ENCODE data around the gene CAMK1G.

The CAMK1G gene

DNA sequence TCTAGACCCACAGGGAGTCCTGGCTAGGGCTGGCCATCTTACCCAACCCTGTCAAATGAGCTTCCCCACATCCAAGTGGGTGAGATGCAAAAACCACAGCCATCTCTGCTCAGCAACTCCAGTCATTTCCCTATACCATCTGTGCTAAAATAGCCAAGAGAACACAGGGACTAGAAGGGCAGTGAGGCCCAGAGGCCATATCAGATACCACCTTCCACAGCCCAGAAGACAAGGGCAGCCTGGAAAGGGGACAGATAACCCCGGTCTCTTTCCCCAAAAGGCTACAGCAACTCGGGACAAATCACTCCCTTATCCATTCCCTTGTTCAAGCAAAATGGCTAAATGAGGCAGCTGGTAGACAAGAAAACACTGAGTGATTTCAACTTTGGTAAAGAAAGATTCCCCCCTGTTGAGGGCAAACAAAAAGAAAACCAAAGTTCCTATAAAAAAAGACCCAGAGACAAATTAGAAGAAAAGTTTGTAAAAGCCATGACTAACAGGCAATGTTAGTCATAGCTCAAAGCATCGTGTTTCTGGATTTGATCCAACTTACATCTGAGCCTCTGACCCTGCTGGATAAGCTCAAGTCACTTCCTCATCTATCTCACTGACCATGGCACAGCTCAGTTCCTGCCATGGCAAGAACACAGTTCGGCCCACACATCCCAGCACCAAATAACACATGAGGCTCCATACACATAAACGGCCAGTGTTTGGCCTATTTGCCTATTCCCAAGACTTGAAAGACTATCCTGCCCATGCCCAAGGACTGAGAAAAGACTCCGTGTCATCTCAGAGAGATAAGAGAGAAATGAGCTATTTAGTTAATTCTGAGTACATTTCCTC, 65.6 kb downstream of the CAMK1G start:
- peak overlapping the region; percentile 28 for H3K27ac ChIP-seq (ENCODE audit: low read length)
- H3K4me1 ChIP-seq (ENCODE audit: control insufficient read depth in 1 of 2, insufficient read depth in 2 of 2, low read length in 2 of 2) = peaks cover 33 to 34% of the 10 kb centered on the region in 2 donors

DNA sequence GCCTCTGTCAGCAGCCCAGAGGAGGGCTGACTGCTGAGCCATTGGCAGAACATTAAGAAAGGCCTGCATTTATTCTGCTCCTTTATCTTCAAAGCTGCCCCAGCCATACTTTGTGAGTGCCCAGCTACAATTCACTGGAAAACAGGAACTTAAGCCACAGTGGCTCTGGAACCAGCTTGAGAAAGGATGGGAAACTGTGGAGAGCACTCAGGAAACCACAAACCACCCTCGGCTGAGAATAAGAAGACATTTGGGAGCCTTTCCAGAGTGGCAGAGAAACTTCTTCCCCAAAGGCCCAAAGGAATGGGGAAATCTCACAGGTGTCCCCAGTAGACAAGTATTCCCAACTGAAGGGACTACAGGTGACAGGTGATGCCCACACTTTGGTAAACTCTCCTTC, 66.9 kb downstream of the CAMK1G start:
- Histone ChIP-seq H3K9me3 (ENCODE audit: control insufficient read depth in 1 of 2, low read length in 2 of 2) (no peaks in the 10 kb centered on the region), H3K27ac (ENCODE audit: low read length) (peak overlapping the region; percentile 70), H3K36me3 (ENCODE audit: control insufficient read depth in 1 of 2, insufficient read depth in 2 of 2, low read length in 2 of 2) (no peaks in the 10 kb centered on the region), H3K4me3 (ENCODE audit: low read depth in 1 of 2, low read length in 2 of 2) (no peak overlapping the region), H3K27me3 (ENCODE audit: low read depth, low read length) (no peaks in the 10 kb centered on the region), H3K4me1 (ENCODE audit: control insufficient read depth in 1 of 2, insufficient read depth in 2 of 2, low read length in 2 of 2) (peaks cover 31 to 34% of the 10 kb centered on the region in 2 donors)

More for the DNA sequence above, 65.6 kb downstream of the CAMK1G start:
- Histone ChIP-seq H3K4me3 (ENCODE audit: low read depth in 1 of 2, low read length in 2 of 2) (no peak overlapping the region), H3K36me3 (ENCODE audit: control insufficient read depth in 1 of 2, insufficient read depth in 2 of 2, low read length in 2 of 2) (no peaks in the 10 kb centered on the region), H3K9me3 (ENCODE audit: control insufficient read depth in 1 of 2, low read length in 2 of 2) (no peaks in the 10 kb centered on the region), H3K27me3 (ENCODE audit: low read depth, low read length) (no peaks in the 10 kb centered on the region)

DNA sequence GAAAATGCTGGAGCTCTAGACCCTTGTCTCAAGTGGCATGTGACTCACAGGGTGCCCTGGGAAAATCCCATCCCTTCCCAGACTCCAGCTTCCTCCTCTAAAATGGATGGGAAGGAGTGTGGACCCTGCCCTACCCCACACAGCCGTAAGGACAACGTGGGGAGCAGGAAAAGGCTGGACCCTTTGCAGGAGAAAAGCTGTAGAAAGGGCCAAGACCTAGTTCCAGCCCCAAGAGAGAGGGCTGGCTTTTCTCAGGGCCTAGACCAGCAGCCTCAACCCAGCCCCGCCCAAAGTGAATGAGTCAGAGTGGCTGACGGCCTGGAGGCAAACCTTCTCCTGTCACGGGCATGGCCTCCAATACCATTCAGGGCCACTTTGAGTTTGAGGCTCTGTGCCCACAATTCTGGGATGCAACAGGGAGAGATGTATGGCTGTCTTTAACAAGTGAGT, 67.6 kb downstream of the CAMK1G start:
- Histone ChIP-seq H3K4me1 (ENCODE audit: control insufficient read depth in 1 of 2, insufficient read depth in 2 of 2, low read length in 2 of 2) (peaks cover 31 to 34% of the 10 kb centered on the region in 2 donors), H3K27ac (ENCODE audit: low read length) (peak overlapping the region; percentile 70), H3K27me3 (ENCODE audit: low read depth, low read length) (no peaks in the 10 kb centered on the region), H3K9me3 (ENCODE audit: control insufficient read depth in 1 of 2, low read length in 2 of 2) (no peaks in the 10 kb centered on the region), H3K36me3 (ENCODE audit: control insufficient read depth in 1 of 2, insufficient read depth in 2 of 2, low read length in 2 of 2) (no peaks in the 10 kb centered on the region), H3K4me3 (ENCODE audit: low read depth in 1 of 2, low read length in 2 of 2) (no peak overlapping the region)

DNA sequence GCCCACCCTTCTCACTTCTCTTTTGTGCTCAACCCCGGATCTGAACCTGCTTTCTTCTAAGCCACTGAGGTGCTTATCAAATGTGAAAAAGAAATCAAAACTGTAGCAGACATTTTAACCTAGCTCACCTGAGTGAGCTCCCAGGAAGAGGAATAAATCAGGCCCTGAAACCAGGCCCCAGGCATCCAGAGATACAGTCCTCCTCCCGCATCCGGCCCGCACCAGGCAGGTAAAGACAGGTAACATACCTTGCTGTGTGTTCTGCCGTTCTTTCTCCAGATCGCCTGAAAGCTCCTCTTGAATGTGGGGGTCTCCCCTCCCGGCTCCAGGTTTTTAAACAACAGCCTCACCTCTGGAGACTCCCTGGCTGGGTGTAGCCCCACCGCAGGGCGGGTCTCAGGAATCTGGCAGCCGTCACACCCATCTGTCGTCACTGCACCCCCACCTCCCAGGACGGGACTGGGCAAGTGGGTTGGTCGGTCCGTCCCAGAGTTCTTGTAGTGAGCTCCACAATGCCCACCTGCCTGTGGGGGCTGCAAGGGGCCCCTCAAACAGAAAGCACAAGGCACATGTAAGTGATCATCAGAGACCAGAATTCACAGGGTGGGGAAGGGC, 68.7 kb downstream of the CAMK1G start, which contains the start of gene LAMB3:
TSS of gene LAMB3 (minus strand) at position 305 of the 615 bp plus-strand sequence. CDS start 1,481 bp downstream, outside the sequence.
- Histone ChIP-seq H3K27me3 (ENCODE audit: low read depth, low read length) (no peaks in the 10 kb centered on the region), H3K4me3 (ENCODE audit: low read depth in 1 of 2, low read length in 2 of 2) (no peak within 1 kb of the TSS), H3K4me1 (ENCODE audit: control insufficient read depth in 1 of 2, insufficient read depth in 2 of 2, low read length in 2 of 2) (peaks cover 31 to 34% of the 10 kb centered on the region in 2 donors), H3K9me3 (ENCODE audit: control insufficient read depth in 1 of 2, low read length in 2 of 2) (no peaks in the 10 kb centered on the region), H3K27ac (ENCODE audit: low read length) (peak within 1 kb of the TSS; percentile 73), H3K36me3 (ENCODE audit: control insufficient read depth in 1 of 2, insufficient read depth in 2 of 2, low read length in 2 of 2) (no peaks in the 10 kb centered on the region)

DNA sequence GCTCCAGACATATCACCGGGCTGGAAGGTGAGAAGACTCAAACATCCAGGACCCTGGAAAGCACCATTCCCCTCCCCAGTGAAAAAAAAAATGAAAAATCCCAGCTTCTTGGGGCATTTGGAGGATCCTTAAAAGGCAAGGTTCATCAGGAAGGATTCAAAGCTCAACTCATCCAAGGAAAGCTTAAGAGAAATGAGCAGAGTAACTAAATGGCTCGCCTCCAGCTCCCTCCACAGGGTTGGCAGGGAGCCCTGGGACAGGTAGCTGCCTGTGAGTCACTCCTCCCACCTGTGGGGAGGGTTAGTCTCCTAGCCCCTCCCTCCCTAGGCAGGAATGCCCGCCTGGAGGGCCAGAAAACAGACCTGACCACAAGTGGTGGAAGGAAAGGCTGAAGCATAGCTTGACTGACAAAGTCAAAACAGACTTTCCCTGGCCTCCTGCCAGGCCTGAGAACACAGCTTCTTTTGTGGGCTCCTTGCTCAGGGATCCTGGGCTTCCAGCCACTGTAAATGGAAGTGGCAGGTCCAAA, 69.4 kb downstream of the CAMK1G start:
- Histone ChIP-seq H3K36me3 (ENCODE audit: control insufficient read depth in 1 of 2, insufficient read depth in 2 of 2, low read length in 2 of 2) (no peaks in the 10 kb centered on the region), H3K27me3 (ENCODE audit: low read depth, low read length) (no peaks in the 10 kb centered on the region), H3K27ac (ENCODE audit: low read length) (peak overlapping the region; percentile 73), H3K4me3 (ENCODE audit: low read depth in 1 of 2, low read length in 2 of 2) (no peak overlapping the region), H3K4me1 (ENCODE audit: control insufficient read depth in 1 of 2, insufficient read depth in 2 of 2, low read length in 2 of 2) (peaks cover 31 to 34% of the 10 kb centered on the region in 2 donors), H3K9me3 (ENCODE audit: control insufficient read depth in 1 of 2, low read length in 2 of 2) (no peaks in the 10 kb centered on the region)

DNA sequence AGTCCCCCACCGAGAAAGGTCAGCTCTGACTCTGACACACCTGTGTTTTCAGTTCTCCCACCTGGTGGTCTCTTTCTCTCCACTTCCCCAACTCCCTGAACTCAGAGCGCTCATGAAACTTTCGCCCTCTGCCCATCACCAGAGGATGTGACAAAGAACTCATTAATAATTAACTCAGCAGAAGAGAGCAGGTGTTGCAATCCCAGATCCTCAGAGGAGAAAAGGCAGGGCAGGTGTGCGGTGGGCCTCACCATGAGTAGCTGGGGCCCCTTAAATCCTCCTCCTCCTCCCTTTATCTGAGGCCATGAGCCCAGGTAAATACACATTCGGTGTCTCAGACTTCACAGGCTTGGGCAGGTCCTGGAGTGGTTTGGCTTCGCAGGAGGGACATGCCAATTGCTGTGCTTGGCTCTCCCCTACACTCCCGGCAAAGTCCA, 70.4 kb downstream of the CAMK1G start:
- H3K9me3 ChIP-seq (ENCODE audit: control insufficient read depth in 1 of 2, low read length in 2 of 2) = no peaks in the 10 kb centered on the region
- peaks cover 30 to 33% of the 10 kb centered on the region in 2 donors for H3K4me1 ChIP-seq (ENCODE audit: control insufficient read depth in 1 of 2, insufficient read depth in 2 of 2, low read length in 2 of 2)
- H3K27ac ChIP-seq (ENCODE audit: low read length) = peak overlapping the region; percentile 47
- H3K4me3 ChIP-seq (ENCODE audit: low read depth in 1 of 2, low read length in 2 of 2) = no peak overlapping the region
- no peaks in the 10 kb centered on the region for H3K27me3 ChIP-seq (ENCODE audit: low read depth, low read length)
- H3K36me3 ChIP-seq (ENCODE audit: control insufficient read depth in 1 of 2, insufficient read depth in 2 of 2, low read length in 2 of 2) = no peaks in the 10 kb centered on the region

DNA sequence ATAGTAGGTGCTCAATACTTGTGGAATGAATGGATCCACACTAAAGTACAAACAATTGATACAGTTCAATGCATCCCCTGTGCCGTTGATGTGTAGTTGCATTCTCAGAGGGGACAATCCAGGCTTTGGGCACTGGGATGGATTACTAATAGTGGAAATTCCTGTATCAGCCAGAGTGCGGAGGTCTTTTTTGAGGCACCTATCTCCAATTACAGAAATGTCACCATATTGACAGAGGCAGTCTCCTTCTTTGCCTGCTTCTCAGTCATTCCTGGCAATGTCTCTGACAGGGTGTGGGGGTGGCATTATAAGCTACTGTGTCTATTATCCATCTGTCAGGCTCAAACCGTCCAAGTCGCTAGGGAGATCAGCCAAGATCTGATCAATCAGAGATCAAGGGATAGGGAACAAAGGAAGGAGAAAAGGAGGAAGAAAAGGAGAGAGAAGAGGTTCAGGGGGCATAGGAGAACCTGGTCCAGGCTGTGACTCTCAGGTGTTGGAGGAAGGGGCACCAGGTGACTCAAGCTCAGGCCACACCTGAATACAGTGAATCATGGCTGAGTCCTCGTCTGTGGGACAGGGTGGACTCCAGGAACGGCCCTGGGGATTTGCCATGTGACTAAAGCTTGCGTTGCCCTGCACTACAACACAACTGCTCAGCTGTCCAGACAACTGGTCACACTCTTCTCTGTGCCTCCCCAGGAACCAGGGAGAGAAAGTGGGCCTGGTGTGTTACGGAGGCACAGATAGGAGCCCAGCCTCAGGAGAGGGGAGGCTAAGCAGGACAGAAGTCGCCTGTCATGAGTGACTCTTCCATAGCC, 72.1 kb downstream of the CAMK1G start:
- no peak overlapping the region for H3K27ac ChIP-seq (ENCODE audit: low read length)
- no peak overlapping the region for H3K4me3 ChIP-seq (ENCODE audit: low read depth in 1 of 2, low read length in 2 of 2)
- H3K4me1 ChIP-seq (ENCODE audit: control insufficient read depth in 1 of 2, insufficient read depth in 2 of 2, low read length in 2 of 2) = peaks cover 14 to 29% of the 10 kb centered on the region in 2 donors
- no peaks in the 10 kb centered on the region for H3K9me3 ChIP-seq (ENCODE audit: control insufficient read depth in 1 of 2, low read length in 2 of 2)
- no peaks in the 10 kb centered on the region for H3K36me3 ChIP-seq (ENCODE audit: control insufficient read depth in 1 of 2, insufficient read depth in 2 of 2, low read length in 2 of 2)
- H3K27me3 ChIP-seq (ENCODE audit: low read depth, low read length) = no peaks in the 10 kb centered on the region

DNA sequence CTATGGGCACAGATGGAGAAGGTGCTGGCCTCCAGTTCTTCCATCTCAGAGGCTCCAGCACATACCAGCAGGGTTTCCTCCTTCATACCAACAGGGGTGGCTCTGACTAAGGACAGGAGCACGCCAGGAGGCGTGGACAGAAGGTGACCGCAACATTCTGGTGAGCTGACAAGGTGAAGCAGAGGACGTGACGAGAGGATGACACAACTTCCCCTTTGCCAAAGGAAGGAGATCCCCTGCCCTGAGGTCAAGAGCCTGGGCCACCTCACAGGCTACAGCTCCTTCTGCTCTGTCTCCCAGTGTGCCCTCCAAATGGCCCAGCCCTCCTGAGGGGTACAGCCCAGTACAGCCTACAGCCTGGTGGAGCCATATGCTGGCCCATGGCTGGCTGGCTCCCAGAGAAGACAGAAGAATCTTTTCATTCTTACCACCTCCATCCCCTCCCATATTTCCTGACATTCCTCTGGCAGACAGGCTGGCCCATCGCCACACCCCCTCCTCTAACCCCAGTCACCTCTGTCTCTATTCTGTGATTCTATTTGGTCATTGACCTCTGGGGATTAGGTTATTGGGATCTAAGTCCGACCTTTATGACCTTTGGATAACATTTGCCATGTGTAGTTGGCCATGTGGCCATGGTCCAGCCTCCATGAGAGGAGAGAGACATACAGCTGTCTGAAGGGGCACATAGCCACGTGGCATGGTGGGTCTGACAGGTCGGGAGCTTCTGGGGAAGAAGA, 73.8 kb downstream of the CAMK1G start:
- peaks cover 10 to 18% of the 10 kb centered on the region in 2 donors for H3K4me1 ChIP-seq (ENCODE audit: control insufficient read depth in 1 of 2, insufficient read depth in 2 of 2, low read length in 2 of 2)
- H3K4me3 ChIP-seq (ENCODE audit: low read depth in 1 of 2, low read length in 2 of 2) = no peak overlapping the region
- H3K9me3 ChIP-seq (ENCODE audit: control insufficient read depth in 1 of 2, low read length in 2 of 2) = no peaks in the 10 kb centered on the region
- no peaks in the 10 kb centered on the region for H3K36me3 ChIP-seq (ENCODE audit: control insufficient read depth in 1 of 2, insufficient read depth in 2 of 2, low read length in 2 of 2)
- no peak overlapping the region for H3K27ac ChIP-seq (ENCODE audit: low read length)
- H3K27me3 ChIP-seq (ENCODE audit: low read depth, low read length) = no peaks in the 10 kb centered on the region

DNA sequence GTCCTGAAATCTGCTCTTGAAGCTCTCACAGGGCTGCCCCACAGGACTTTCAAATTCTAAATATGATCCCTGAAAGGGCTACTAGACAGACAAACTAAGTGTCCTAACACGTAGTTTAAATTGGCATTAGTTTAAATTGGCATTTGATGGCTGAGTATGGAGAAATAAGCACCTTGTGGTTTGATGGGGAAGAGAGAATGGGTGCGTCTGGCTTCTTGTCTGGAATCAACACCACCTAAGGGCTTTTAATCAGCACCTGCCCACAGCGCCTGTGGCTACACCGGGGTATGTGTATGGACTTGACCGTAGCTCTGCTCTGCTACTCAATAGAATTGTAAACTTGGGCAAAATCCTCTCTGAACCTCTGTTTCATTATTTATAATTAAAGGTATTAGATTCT, 74.4 kb downstream of the CAMK1G start:
- H3K27me3 ChIP-seq (ENCODE audit: low read depth, low read length) = no peaks in the 10 kb centered on the region
- H3K27ac ChIP-seq (ENCODE audit: low read length) = no peak overlapping the region
- H3K9me3 ChIP-seq (ENCODE audit: control insufficient read depth in 1 of 2, low read length in 2 of 2) = no peaks in the 10 kb centered on the region
- H3K36me3 ChIP-seq (ENCODE audit: control insufficient read depth in 1 of 2, insufficient read depth in 2 of 2, low read length in 2 of 2) = no peaks in the 10 kb centered on the region
- peaks cover 6 to 12% of the 10 kb centered on the region in 2 donors for H3K4me1 ChIP-seq (ENCODE audit: control insufficient read depth in 1 of 2, insufficient read depth in 2 of 2, low read length in 2 of 2)
- no peak overlapping the region for H3K4me3 ChIP-seq (ENCODE audit: low read depth in 1 of 2, low read length in 2 of 2)

DNA sequence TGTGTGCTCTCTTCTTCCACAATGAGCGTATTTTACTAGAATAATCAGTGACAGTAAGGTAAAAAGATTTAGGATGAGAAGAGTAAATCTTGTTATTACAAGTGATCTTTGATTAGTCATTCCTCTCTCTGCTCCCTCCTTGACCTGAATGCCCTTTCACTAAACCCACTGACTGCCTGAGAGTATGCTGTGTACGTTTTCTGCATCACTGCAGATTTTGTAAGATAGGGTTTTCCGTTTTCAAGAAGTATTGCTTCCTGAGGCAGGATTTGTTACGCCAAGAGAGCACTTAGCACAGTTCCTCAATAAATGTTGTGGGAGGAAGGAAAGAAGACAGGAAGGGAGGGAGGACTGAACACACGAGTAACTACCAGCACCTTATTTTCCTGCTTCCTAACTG, 76.4 kb downstream of the CAMK1G start:
- Histone ChIP-seq H3K36me3 (ENCODE audit: control insufficient read depth in 1 of 2, insufficient read depth in 2 of 2, low read length in 2 of 2) (no peaks in the 10 kb centered on the region), H3K4me1 (ENCODE audit: control insufficient read depth in 1 of 2, insufficient read depth in 2 of 2, low read length in 2 of 2) (peaks cover 0 to 6% of the 10 kb centered on the region in 2 donors), H3K27me3 (ENCODE audit: low read depth, low read length) (no peaks in the 10 kb centered on the region), H3K27ac (ENCODE audit: low read length) (no peak overlapping the region), H3K4me3 (ENCODE audit: low read depth in 1 of 2, low read length in 2 of 2) (no peak overlapping the region), H3K9me3 (ENCODE audit: control insufficient read depth in 1 of 2, low read length in 2 of 2) (no peaks in the 10 kb centered on the region)
